Psoas muscle (tissue), 8 donors: ENCODE data around the gene SNAP47. TPM values are rescaled to one million over a fixed set of nuclear protein-coding genes. Genes with fewer than 3 reads are reported as not detected.
A peak's percentile ranks its signal among the peaks of the same experiment; 100 is the strongest.

Source experiments
- ATAC-seq, 4 donors: fragments of 200-7000 bp; cut with Tn5 transposase; one replicate each; pipeline ENCODE4 v1.9.1; 2020; ENCODE audit warnings: moderate library complexity in 3 of 4, mild to moderate bottlenecking in 2 of 4
- DNase-seq, 2 donors: peaks; one replicate each; pipeline ENCODE4 v3.0.0-alpha.2; 2020
- H3K27ac ChIP-seq: fragments of 200-600 bp; one replicate; pipeline ENCODE4 v1.8.0; 2022
- H3K27me3 ChIP-seq, 3 donors: fragments of 200-600 bp in 1 of 3; one replicate each; pipeline versions ENCODE4 v1.6.1 to v1.8.0; 2013 to 2022; ENCODE audit warnings: low read length in 2 of 3, mild to moderate bottlenecking in 2 of 3, moderate library complexity in 1 of 3; ENCODE audit not compliant: insufficient read depth in 3 of 3
- H3K36me3 ChIP-seq, 2 donors: fragments of 200-600 bp in 1 of 2; one replicate each; pipeline versions ENCODE4 v1.6.1 to v1.8.0; 2013 to 2022; ENCODE audit warnings: low read depth in 1 of 2, mild to moderate bottlenecking in 1 of 2, moderate library complexity in 1 of 2; ENCODE audit not compliant: insufficient read depth in 1 of 2
- H3K4me1 ChIP-seq: fragments of 200-600 bp; one replicate; pipeline ENCODE4 v1.8.0; 2022
- H3K4me3 ChIP-seq: fragments of 200-600 bp; one replicate; pipeline ENCODE4 v1.8.0; 2022; ENCODE audit warnings: mild to moderate bottlenecking
- H3K9me3 ChIP-seq: fragments of 200-600 bp; one replicate; pipeline ENCODE4 v1.8.0; 2022
- WGBS, 3 donors: extraction: QIAGEN DNeasy Blood & Tissue Kit; methylation state at CpG; one replicate each; pipeline versions ENCODE4 v1.1.6 to v1.1.7; 2013; 5-methylcytosine and 5-hydroxymethylcytosine counted together
- intact Hi-C, 2 donors: fragments of 100-400 bp; cut with DNase I; formaldehyde crosslinking; loops; one replicate each; pipeline versions ENCODE4 v1.11.0 to v1.14.2; 2022
- polyA plus RNA-seq, 3 donors: library from polyadenylated mRNA; stranded (reverse); fragments of 200-250 nt; gene quantifications; one replicate each; pipeline ENCODE4 v1.2.3, GENCODE V29; 2013
- total RNA-seq, 4 donors: library from RNA; stranded (reverse); fragmentation: NEBNext Ultra II Directional in 2 of 4; extraction: Animal tissue kit (Norgen Biotek cat#: 25700) in 2 of 4; gene quantifications; one replicate each; pipeline versions ENCODE4 v1.2.1 to v1.2.4, GENCODE V29; 2021 to 2023
- TF ChIP-seq, protein P1 (sequence below): fragments of 200-600 bp; IDR thresholded peaks from one replicate; pipeline ENCODE4 v1.8.0; 2022; ENCODE audit warnings: antibody characterized with exemption
- donor health status: healthy with polysubstance abuse.
- donor health status: DM: no; HTN: no; CAD: no; lungs with moderate emphysema.
- donor health status: Bipolar disorder and iron deficiency.
- donor health status: healthy.
- donor health status: DM: yes; HTN: yes; CAD: no.
- donor health status: DM: no; HTN: no; CAD: no.
- donor health status: DM: no; HTN: no; CAD: no.
- donor health status: DM: yes; HTN: yes; CAD: no.

SNAP47 gene
- total and polyA plus RNA-seq, 7 donors, result 17.9 to 40.5 (median 26.6) TPM

DNA sequence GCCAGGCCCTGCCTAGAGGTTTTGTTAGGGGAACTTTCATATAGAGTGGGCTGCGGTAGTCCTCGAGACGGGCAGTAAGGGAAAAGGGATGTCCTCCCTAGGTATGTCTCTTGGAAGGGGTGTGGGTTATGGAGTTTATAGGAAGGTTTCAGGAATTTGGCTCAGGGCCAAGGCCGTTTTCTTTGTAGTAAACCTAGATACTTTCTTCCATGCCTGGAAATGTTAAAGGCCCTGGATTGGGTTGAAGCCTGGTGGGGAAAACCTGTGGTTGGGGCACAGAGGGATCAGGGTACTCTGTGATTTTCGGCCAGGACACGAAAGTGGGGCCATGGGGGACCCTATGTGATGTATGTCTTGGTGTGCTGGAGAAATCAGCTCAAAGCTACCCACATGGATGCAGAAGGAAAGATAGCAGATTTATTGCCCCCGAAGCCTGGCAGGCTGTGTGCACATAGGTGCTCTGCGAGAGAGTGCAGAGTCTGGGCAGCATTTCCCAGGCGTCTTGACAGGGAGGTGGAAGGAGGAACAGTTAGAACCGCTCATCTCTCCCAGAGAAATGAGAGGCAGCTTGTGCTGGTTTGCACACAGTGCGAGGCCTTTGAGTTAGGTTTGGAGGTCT is 1.7 kb downstream of the SNAP47 start:
- no peaks in the 10 kb centered on the region for H3K27me3 ChIP-seq
- H3K9me3 ChIP-seq, result no peaks in the 10 kb centered on the region
- H3K27ac ChIP-seq, result no peak overlapping the region
- ATAC-seq (no peak), DNase-seq (no peak)
- peak overlapping the region; percentile 73 for H3K4me3 ChIP-seq
- TF ChIP-seq, protein P1, sequence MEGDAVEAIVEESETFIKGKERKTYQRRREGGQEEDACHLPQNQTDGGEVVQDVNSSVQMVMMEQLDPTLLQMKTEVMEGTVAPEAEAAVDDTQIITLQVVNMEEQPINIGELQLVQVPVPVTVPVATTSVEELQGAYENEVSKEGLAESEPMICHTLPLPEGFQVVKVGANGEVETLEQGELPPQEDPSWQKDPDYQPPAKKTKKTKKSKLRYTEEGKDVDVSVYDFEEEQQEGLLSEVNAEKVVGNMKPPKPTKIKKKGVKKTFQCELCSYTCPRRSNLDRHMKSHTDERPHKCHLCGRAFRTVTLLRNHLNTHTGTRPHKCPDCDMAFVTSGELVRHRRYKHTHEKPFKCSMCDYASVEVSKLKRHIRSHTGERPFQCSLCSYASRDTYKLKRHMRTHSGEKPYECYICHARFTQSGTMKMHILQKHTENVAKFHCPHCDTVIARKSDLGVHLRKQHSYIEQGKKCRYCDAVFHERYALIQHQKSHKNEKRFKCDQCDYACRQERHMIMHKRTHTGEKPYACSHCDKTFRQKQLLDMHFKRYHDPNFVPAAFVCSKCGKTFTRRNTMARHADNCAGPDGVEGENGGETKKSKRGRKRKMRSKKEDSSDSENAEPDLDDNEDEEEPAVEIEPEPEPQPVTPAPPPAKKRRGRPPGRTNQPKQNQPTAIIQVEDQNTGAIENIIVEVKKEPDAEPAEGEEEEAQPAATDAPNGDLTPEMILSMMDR, result no peak
- peaks cover 23% of the 10 kb centered on the region for H3K4me1 ChIP-seq
- H3K36me3 ChIP-seq, result peaks cover 3 to 18% of the 10 kb centered on the region in 2 donors
- 80 to 89% (median 83%) methylated on average over 11 of the region's 11 CpGs for WGBS, 3 donors
- intact Hi-C loops, result loop anchor here in 1 of 2 donors (10.0 kb wide), 1 partner anchor 348 kb away; the partner anchor contains the start of gene ARF1

DNA sequence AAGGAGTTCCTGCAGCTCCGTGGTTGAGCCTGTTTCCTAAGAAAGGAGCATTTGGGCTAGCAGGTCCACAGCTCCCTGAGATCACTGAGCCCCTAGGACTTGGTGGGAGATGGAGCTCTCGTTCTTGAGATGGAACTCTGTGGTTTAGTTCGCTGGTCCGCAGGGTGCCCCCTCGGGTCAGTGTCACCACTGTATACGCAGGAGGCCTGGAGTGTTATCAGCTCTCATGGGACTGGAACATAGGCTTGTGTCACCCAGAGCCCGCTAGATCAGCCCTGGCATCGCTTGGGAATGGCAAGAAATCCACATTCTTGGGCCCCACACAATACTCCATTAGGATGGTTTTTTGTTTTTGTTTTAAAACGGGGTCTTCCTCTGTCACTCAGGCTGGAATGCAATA is 3.6 kb downstream of the SNAP47 start:
- TF ChIP-seq, protein P1, result no peak
- Histone ChIP-seq H3K36me3 (no peaks in the 10 kb centered on the region), H3K4me3 (no peak overlapping the region), H3K9me3 (no peaks in the 10 kb centered on the region), H3K27ac (no peak overlapping the region), H3K27me3 (no peaks in the 10 kb centered on the region), H3K4me1 (peaks cover 21% of the 10 kb centered on the region)
- no peak for DNase-seq
- WGBS, 3 donors, result 83 to 89% (median 85%) methylated on average over 9 of the region's 9 CpGs
- no peak for ATAC-seq
- intact Hi-C loops, result loop anchor here in 1 of 2 donors (10.0 kb wide), 1 partner anchor 346 kb away; the partner anchor contains the start of gene ARF1

DNA sequence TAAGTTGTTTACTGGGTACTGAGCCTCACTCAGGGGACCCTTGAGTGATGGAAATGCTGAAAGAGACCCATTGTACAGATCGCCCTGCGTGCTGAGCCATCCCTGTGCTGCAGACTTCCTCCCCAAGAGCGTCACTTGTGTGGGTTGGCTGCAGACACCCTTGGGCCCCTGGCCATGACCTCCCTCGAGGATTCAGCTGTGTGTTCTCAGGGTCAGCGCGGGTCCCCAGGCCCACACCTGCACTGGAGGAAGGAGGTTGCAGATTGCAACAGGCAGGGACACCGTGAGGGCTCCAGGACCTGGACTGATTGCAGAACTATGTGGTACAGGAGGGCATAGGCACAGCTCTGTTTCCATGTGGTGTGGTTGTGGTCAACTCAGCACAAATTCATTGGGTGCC is 4.4 kb downstream of the SNAP47 start:
- TF ChIP-seq, protein P1, result no peak
- no peak for DNase-seq
- H3K9me3 ChIP-seq, result no peaks in the 10 kb centered on the region
- no peak for ATAC-seq
- intact Hi-C loops, result loop anchor here in 1 of 2 donors (10.0 kb wide), 1 partner anchor 345 kb away; the partner anchor contains the start of gene ARF1
- peaks cover 16% of the 10 kb centered on the region for H3K4me1 ChIP-seq
- H3K27me3 ChIP-seq, result no peaks in the 10 kb centered on the region
- H3K27ac ChIP-seq, result no peak overlapping the region
- H3K4me3 ChIP-seq, result no peak overlapping the region
- WGBS, 3 donors, result 87 to 91% (median 91%) methylated on average over 7 of the region's 7 CpGs
- no peaks in the 10 kb centered on the region for H3K36me3 ChIP-seq

DNA sequence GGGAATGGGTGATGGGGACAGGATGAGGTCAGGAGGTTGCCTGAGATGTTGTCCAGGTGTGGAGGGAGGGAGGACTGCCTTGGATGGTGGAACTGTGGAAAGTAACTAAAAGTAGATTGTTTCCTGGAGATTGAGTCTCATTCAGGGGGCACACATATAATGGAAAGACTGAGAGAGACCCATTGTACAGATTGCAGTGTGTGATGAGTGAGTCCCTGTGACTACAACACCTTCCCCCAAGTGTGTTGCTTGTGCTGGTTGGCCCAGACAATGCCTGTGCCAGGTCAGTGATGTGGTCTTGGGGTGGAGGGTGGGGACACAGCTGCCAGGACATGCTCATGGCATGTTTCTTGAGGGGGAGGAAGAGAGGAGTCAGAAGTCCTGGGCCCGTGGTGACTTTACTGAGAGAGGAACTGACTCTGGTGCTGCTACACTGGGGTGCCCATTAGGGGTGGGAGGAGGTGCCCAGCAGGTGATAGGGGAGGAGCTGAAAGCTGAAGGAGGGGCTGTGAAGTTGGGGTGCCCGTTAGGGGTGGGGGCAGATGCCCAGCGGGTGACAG is 5.2 kb downstream of the SNAP47 start:
- Histone ChIP-seq H3K4me3 (no peak overlapping the region), H3K27ac (no peak overlapping the region), H3K4me1 (peaks cover 20% of the 10 kb centered on the region), H3K36me3 (no peaks in the 10 kb centered on the region), H3K27me3 (no peaks in the 10 kb centered on the region), H3K9me3 (no peaks in the 10 kb centered on the region)
- intact Hi-C loops, result no loop called here
- TF ChIP-seq, protein P1, result no peak
- no peak for DNase-seq
- WGBS, 3 donors, result 75 to 81% (median 75%) methylated on average over 3 of the region's 3 CpGs
- no peak for ATAC-seq
